Thyroid gland (tissue), 4 donors: ENCODE data around the gene EML2.

Experiments
- CTCF ChIP-seq, 6 experiments: fragments of 200-600 bp in 3 of 6; fragments of 450-650 bp in 3 of 6; sonication (generic) in 3 of 6; IDR thresholded peaks; one replicate each; pipeline ENCODE4 v1.5.1; 2016 to 2019; ENCODE audit warnings: antibody characterized with exemption in 6 of 6, mild to moderate bottlenecking in 2 of 6, inconsistent platforms in 1 of 6, moderate library complexity in 1 of 6
- POLR2A ChIP-seq, 2 donors: fragments of 450-650 bp; IDR thresholded peaks; one replicate each; pipeline ENCODE4 v1.6.1; 2017; ENCODE audit warnings: antibody characterized with exemption in 2 of 2, mild to moderate bottlenecking in 2 of 2, moderate library complexity in 1 of 2

DNA sequence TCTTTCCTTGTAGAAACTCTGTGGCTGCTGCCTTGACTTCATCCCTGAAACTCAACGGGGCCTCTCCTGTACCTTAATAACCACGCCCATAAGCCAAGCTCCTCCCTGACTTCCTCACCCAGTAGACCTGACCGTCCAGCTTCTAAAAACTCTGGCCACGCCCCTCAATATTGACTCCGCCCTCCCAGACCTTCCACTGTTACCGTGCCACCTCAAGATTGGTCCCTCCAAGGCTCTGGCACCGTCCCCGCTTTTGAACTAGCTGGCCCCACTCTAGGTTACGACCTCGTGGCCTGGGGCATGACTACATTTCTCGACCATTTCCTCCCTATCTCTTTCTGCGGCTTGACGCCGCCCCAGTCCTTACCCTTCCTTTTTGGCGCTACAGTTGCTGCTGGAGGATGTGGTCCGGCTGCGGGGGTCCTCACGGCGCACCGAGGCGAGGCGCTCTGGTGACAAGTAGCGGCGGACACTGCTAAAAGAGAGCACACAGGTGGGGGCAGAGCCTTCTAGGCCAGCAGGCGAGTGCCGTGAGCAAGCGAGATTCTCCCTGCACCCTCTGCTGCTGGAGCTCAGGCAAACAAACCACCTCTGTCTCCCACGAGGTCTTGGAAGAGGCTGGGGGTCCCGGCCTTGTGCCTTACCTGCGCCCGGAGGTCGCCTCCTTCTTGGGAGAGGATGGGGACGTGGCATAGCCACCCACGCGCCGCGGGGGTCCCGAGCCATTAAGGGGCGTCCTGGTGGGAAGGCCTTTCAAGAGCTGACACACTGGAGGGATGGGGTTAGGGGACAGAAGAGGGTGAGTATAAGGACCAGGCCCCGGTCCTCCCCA, 2.3 kb upstream of the EML2 start:
- no peak for TF ChIP-seq CTCF (IDR thresholded peaks at IDR 0.05)
- TF ChIP-seq POLR2A (IDR thresholded peaks at IDR 0.05) = no peak
